Measurements from ENCODE around the gene SLC51B.

The SLC51B gene

DNA sequence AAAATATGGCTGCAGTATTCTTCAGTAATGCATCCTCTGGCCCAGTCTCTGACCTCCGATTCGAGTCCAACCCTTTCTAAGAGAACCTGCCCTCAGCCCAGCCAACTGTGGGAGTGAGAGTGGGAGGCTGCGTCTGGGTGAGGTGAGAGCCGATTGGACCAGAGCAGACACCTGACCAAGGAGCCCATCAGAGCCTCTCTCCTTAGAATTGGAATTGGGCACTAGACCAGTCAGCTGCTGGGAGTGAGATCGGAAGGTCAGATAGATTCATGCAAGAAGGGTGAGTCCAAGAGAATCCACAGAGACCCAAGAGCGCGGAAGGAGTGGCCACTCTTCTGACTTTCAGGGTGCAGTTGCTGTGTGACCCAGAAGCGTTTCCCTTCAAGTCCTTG is 12.4 kb downstream of the SLC51B start:
- no peaks in the 10 kb centered on the region for H3K27me3 ChIP-seq (ENCODE audit: low read depth, low read length)
- no peak overlapping the region for H3K27ac ChIP-seq (ENCODE audit: low read length)
- H3K4me3 ChIP-seq (ENCODE audit: low read depth in 1 of 2, low read length in 2 of 2): no peak overlapping the region
- peaks cover 4 to 17% of the 10 kb centered on the region in 2 donors for H3K4me1 ChIP-seq (ENCODE audit: control insufficient read depth in 1 of 2, insufficient read depth in 2 of 2, low read length in 2 of 2)
- no peaks in the 10 kb centered on the region for H3K9me3 ChIP-seq (ENCODE audit: control insufficient read depth in 1 of 2, low read length in 2 of 2)
- peaks cover 0 to 6% of the 10 kb centered on the region in 2 donors for H3K36me3 ChIP-seq (ENCODE audit: control insufficient read depth in 1 of 2, insufficient read depth in 2 of 2, low read length in 2 of 2)

GRCh38 chr15:65058394-65059368 is 13.5 kb downstream of the SLC51B start:
- H3K27ac ChIP-seq (ENCODE audit: low read length): no peak overlapping the region
- H3K9me3 ChIP-seq (ENCODE audit: control insufficient read depth in 1 of 2, low read length in 2 of 2): no peaks in the 10 kb centered on the region
- no peaks in the 10 kb centered on the region for H3K27me3 ChIP-seq (ENCODE audit: low read depth, low read length)
- H3K4me3 ChIP-seq (ENCODE audit: low read depth in 1 of 2, low read length in 2 of 2): no peak overlapping the region
- peaks cover 0 to 1% of the 10 kb centered on the region in 2 donors for H3K36me3 ChIP-seq (ENCODE audit: control insufficient read depth in 1 of 2, insufficient read depth in 2 of 2, low read length in 2 of 2)
- H3K4me1 ChIP-seq (ENCODE audit: control insufficient read depth in 1 of 2, insufficient read depth in 2 of 2, low read length in 2 of 2): peaks cover 4 to 22% of the 10 kb centered on the region in 2 donors

DNA sequence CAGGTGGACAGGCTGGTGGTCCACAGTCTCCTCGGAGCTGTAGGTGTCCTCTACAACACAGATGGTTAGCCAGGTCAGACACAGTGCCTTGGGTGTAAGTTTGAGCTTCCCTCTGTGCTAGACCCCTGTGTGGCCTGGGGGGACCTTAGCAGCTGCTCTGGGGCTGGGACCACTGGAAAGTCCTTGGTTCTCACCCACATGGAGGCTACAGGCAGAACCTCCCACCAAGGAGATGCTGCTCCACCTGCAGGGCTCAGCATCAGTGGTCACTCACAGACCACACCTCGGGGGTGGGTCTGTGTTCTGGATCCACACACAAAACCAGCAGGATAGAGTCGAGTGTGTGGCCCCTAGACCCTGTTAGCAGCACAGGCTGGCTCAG is 14.2 kb downstream of the SLC51B start:
- H3K4me3 ChIP-seq (ENCODE audit: low read depth in 1 of 2, low read length in 2 of 2): no peak overlapping the region
- no peaks in the 10 kb centered on the region for H3K27me3 ChIP-seq (ENCODE audit: low read depth, low read length)
- no peaks in the 10 kb centered on the region for H3K36me3 ChIP-seq (ENCODE audit: control insufficient read depth in 1 of 2, insufficient read depth in 2 of 2, low read length in 2 of 2)
- H3K4me1 ChIP-seq (ENCODE audit: control insufficient read depth in 1 of 2, insufficient read depth in 2 of 2, low read length in 2 of 2): peaks cover 4 to 21% of the 10 kb centered on the region in 2 donors
- H3K9me3 ChIP-seq (ENCODE audit: control insufficient read depth in 1 of 2, low read length in 2 of 2): no peaks in the 10 kb centered on the region
- peak overlapping the region; percentile 19 for H3K27ac ChIP-seq (ENCODE audit: low read length)

- no peaks in the 10 kb centered on the region for H3K36me3 ChIP-seq (ENCODE audit: control insufficient read depth in 1 of 2, insufficient read depth in 2 of 2, low read length in 2 of 2)
- no peaks in the 10 kb centered on the region for H3K27me3 ChIP-seq (ENCODE audit: low read depth, low read length)
- no peaks in the 10 kb centered on the region for H3K9me3 ChIP-seq (ENCODE audit: control insufficient read depth in 1 of 2, low read length in 2 of 2)
- H3K27ac ChIP-seq (ENCODE audit: low read length): no peak overlapping the region
- H3K4me1 ChIP-seq (ENCODE audit: control insufficient read depth in 1 of 2, insufficient read depth in 2 of 2, low read length in 2 of 2): peaks cover 0 to 14% of the 10 kb centered on the region in 2 donors
- no peak overlapping the region for H3K4me3 ChIP-seq (ENCODE audit: low read depth in 1 of 2, low read length in 2 of 2)
Observed at GRCh38 chr15:65059931-65060596, 14.9 kb downstream of the SLC51B start.

GRCh38 chr15:65060641-65061397 is 15.6 kb downstream of the SLC51B start:
- no peak overlapping the region for H3K27ac ChIP-seq (ENCODE audit: low read length)
- no peaks in the 10 kb centered on the region for H3K27me3 ChIP-seq (ENCODE audit: low read depth, low read length)
- H3K4me3 ChIP-seq (ENCODE audit: low read depth in 1 of 2, low read length in 2 of 2): no peak overlapping the region
- H3K9me3 ChIP-seq (ENCODE audit: control insufficient read depth in 1 of 2, low read length in 2 of 2): no peaks in the 10 kb centered on the region
- no peaks in the 10 kb centered on the region for H3K36me3 ChIP-seq (ENCODE audit: control insufficient read depth in 1 of 2, insufficient read depth in 2 of 2, low read length in 2 of 2)
- H3K4me1 ChIP-seq (ENCODE audit: control insufficient read depth in 1 of 2, insufficient read depth in 2 of 2, low read length in 2 of 2): peaks cover 4 to 14% of the 10 kb centered on the region in 2 donors

GRCh38 chr15:65062061-65062460 is 16.9 kb downstream of the SLC51B start:
- Histone ChIP-seq H3K27ac (ENCODE audit: low read length) (no peak overlapping the region), H3K4me1 (ENCODE audit: control insufficient read depth in 1 of 2, insufficient read depth in 2 of 2, low read length in 2 of 2) (peaks cover 4 to 14% of the 10 kb centered on the region in 2 donors), H3K4me3 (ENCODE audit: low read depth in 1 of 2, low read length in 2 of 2) (no peak overlapping the region), H3K9me3 (ENCODE audit: control insufficient read depth in 1 of 2, low read length in 2 of 2) (no peaks in the 10 kb centered on the region), H3K36me3 (ENCODE audit: control insufficient read depth in 1 of 2, insufficient read depth in 2 of 2, low read length in 2 of 2) (no peaks in the 10 kb centered on the region), H3K27me3 (ENCODE audit: low read depth, low read length) (peaks cover 2% of the 10 kb centered on the region)

- Histone ChIP-seq H3K4me1 (ENCODE audit: control insufficient read depth in 1 of 2, insufficient read depth in 2 of 2, low read length in 2 of 2) (peaks cover 4 to 14% of the 10 kb centered on the region in 2 donors), H3K27ac (ENCODE audit: low read length) (no peak overlapping the region), H3K4me3 (ENCODE audit: low read depth in 1 of 2, low read length in 2 of 2) (no peak overlapping the region), H3K9me3 (ENCODE audit: control insufficient read depth in 1 of 2, low read length in 2 of 2) (no peaks in the 10 kb centered on the region), H3K36me3 (ENCODE audit: control insufficient read depth in 1 of 2, insufficient read depth in 2 of 2, low read length in 2 of 2) (no peaks in the 10 kb centered on the region), H3K27me3 (ENCODE audit: low read depth, low read length) (peaks cover 8% of the 10 kb centered on the region)
Observed at GRCh38 chr15:65062726-65063125, 17.5 kb downstream of the SLC51B start.

GRCh38 chr15:65066001-65066634 is 20.9 kb downstream of the SLC51B start:
- H3K4me1 ChIP-seq (ENCODE audit: control insufficient read depth in 1 of 2, insufficient read depth in 2 of 2, low read length in 2 of 2): peaks cover 4 to 21% of the 10 kb centered on the region in 2 donors
- H3K27ac ChIP-seq (ENCODE audit: low read length): peak overlapping the region; percentile 85
- no peaks in the 10 kb centered on the region for H3K9me3 ChIP-seq (ENCODE audit: control insufficient read depth in 1 of 2, low read length in 2 of 2)
- H3K27me3 ChIP-seq (ENCODE audit: low read depth, low read length): peaks cover 16% of the 10 kb centered on the region
- H3K4me3 ChIP-seq (ENCODE audit: low read depth in 1 of 2, low read length in 2 of 2): peak overlapping the region; percentile 50 to 56
- H3K36me3 ChIP-seq (ENCODE audit: control insufficient read depth in 1 of 2, insufficient read depth in 2 of 2, low read length in 2 of 2): no peaks in the 10 kb centered on the region

GRCh38 chr15:65066635-65067316 is 21.6 kb downstream of the SLC51B start:
- Histone ChIP-seq H3K36me3 (ENCODE audit: control insufficient read depth in 1 of 2, insufficient read depth in 2 of 2, low read length in 2 of 2) (no peaks in the 10 kb centered on the region), H3K9me3 (ENCODE audit: control insufficient read depth in 1 of 2, low read length in 2 of 2) (no peaks in the 10 kb centered on the region), H3K27me3 (ENCODE audit: low read depth, low read length) (peaks cover 16% of the 10 kb centered on the region), H3K4me1 (ENCODE audit: control insufficient read depth in 1 of 2, insufficient read depth in 2 of 2, low read length in 2 of 2) (peaks cover 7 to 27% of the 10 kb centered on the region in 2 donors), H3K4me3 (ENCODE audit: low read depth in 1 of 2, low read length in 2 of 2) (peak overlapping the region; percentile 50 to 56), H3K27ac (ENCODE audit: low read length) (peak overlapping the region; percentile 85)

DNA sequence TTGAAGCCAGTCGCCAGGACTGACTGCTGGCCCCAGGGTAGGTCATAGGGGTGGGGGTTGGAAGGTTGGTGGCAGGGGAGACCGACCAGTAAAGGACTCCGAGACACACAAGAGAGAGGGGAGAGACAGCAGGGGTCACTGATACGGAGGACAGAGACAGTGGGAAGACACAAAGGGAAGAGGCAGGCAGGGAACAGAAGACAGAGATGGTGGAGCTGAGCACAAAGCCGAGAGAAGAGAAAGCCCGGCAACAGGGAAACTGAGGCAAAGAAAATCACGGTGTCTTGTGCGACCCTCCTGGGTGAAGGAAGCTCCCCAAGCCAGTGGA is 22.1 kb downstream of the SLC51B start:
- no peaks in the 10 kb centered on the region for H3K36me3 ChIP-seq (ENCODE audit: control insufficient read depth in 1 of 2, insufficient read depth in 2 of 2, low read length in 2 of 2)
- H3K9me3 ChIP-seq (ENCODE audit: control insufficient read depth in 1 of 2, low read length in 2 of 2): no peaks in the 10 kb centered on the region
- peak overlapping the region; percentile 85 for H3K27ac ChIP-seq (ENCODE audit: low read length)
- peaks cover 16% of the 10 kb centered on the region for H3K27me3 ChIP-seq (ENCODE audit: low read depth, low read length)
- H3K4me3 ChIP-seq (ENCODE audit: low read depth in 1 of 2, low read length in 2 of 2): peak overlapping the region; percentile 50 to 56
- peaks cover 10 to 28% of the 10 kb centered on the region in 2 donors for H3K4me1 ChIP-seq (ENCODE audit: control insufficient read depth in 1 of 2, insufficient read depth in 2 of 2, low read length in 2 of 2)
